Measurements from ENCODE around the gene KIF1A.

KIF1A gene

DNA sequence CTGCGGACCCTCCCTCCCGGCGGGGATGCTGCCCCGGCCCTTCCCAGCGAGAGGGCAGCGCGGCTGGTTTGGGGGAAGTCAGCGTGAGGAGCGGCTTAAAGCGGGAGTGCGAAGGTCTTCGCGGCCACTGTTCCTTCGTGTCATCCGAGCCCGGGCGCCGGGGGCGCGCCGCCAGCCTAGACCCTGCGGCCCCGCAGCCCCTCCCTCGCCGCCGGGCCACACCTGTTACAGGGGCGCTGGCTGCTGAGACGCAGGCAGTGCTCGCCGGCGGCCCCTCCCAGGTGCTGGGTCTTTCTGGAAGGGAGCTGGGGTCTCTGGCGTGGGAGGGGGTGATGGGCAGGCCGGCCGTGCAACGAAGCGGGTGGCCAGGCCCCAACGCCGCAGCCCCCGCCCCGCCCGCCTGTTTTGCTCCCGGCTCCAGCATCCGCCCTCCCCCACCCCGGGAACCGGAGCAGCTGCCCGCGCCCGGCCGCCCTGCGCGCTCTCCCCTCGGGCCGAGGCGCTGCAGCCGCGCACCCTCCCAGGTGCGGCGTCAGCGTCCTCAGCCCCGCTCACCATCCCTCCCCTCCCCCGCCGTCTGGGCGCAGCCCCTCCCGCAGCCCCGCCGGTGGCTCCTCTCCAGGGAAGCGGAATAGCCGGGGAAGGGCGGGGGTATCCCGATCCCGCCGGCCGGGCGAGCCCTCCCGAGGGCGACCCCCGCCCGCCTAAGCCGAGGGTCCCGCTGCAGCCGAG lies 727 bp downstream of the KIF1A start:
- DNase-seq = no peak

DNA sequence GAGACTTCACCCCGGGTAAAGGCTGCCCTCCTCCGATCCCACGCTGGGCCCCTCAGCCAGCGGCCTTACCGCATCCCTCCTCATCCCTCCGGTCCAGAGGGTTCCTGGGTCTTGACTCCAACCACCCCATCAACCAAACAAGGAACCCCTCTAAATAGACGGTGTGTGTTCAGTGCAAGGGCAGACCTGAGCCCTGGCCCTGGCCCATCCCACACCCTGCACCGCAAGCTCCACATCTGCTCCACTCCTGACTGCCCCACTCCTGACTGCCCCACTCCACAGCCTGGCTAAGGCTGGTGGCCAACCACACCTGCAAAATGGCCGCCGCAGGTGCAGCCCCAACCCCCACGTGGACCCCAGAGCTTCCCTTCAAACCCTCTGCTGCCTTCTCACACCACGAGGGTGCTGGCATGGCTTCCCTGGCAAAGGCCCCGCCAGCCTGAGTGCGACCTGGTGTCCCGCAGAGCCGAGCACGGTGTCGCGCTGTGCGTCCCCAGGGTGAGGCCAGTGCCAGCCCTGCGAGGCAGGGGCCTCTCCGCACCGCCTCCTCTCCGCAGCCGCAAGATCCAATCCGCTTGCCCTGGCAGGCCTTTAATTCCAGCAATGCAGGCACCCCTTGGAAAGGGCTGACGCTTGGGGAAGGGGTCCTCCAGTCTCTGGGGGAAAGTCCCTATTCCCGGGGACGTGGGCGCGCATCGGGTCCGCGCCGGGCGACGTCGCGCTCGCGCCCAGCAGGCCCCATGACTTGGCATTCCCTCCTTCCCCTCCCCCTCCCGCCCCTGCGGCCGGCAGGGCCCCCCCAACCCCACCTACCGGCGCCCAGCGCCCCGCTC lies 1.5 kb downstream of the KIF1A start:
- DNase-seq = no peak

DNA sequence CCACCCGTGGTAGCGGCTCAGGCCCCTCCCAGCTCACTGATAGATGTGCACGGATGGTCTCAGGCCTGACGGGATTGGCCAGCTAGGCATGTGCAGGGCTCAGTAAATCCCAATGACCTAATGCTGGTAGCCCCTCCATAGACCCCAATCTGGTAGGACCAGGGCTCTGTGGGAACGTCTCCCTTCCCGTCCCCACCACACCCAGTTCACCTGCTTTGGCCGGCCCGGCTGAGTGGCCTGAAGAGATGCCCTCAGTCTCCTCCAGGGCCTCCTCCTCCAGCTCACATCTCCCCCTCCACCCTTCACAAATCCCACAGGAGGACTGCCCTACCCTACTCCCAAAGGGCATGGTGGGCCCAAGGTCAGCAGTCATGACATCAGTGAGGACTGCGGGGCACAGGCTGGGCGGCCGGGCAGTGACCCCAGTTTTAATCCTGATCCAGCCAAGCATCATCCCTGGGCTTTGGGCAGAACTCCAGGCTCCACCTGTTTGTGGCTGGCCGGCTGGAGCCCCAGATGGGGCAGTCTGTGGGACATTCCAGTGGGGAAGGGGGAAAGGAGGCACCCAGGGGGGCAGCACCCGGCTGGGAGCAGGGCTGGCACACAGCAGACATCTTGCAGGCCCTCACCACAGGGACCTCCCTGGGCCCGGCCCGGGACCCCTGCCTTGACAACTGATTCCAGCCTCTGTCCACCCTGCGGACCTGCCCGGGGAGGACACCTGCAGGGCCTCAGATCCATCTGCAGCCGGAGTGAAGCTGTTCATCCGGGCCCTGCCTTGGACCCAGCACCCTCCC lies 2.3 kb downstream of the KIF1A start:
- DNase-seq = no peak

DNA sequence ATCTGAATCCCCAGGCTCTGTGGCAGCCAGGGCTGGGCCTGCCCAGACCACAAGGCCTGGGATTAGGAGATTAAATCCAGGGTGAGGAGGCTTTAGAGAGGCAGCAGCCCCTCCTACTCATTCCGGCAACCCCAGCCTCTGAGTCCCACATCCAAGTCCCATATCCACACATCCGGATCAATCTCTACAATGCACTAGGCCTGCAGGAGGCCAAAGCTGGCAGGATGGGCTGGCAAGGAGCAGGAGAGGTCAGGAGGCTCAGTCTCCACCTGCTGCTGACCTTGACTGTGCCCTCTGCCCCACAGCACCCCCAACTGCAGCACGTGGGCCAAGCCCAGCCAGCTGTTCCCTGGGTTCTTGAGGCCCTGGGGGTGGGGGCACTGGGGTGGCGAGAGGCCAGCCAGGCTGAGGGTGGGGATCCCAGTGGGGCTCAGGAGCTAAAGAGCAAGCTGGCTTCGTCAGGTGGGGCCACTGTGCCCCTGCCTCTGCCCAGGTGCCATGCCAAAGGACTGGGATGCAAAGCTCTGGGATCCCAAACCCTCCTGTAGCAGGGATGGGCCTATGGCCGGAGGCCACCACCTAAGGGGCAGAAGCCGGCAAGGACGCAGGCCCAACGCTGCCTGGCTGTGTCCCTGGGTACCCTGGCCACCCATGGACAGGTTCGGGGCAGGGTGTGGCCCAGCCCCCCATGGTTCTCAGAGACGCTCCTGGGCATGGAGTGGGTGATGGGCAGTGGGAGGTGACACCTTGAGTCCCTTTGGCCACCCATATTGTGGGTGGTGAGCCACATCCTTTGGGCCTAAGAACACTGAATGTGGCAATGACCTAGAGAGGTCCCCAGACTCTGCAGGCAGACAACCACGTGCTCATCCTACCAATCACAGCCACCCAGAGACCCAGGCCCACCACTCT lies 3.2 kb downstream of the KIF1A start:
- no peak for DNase-seq

DNA sequence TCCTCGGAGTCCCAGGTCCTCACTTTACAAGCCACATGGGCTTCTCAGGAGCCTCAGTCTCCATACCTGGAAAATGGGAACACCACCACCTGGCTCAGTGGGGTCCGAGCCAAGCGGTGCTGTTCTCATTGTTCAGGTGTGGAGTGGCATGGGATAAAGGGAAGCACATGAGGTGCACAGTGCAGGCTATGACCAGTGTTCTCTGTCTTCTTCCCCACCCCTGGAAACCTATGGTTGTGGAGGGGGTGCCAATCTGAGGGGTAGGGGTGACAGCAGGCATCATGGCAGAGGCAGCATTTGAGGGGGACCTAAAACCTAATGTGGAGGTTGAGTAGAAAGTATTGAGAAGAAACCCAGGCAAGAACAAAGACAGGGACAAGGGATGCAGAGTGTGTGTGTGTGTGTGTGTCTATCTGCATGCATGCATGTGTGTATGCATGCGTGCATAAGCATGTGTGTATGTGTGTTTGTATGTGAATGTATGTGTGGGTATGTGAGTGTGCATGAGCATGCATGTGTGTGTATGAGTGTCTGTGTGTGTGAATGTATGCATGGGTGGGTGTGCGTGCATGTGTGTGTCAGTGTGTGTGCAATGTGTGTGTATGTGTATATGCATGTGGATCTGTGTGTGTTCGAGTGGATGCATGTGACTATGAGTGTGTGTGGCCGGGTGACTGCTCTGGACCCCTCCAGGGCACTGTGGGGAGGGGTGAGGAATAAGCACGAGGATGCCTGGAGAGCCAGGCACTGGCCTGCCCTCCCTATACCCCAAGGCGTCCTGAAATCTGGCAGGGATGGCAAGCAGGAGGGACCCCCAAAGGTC lies 4.0 kb downstream of the KIF1A start:
- DNase-seq = no peak

DNA sequence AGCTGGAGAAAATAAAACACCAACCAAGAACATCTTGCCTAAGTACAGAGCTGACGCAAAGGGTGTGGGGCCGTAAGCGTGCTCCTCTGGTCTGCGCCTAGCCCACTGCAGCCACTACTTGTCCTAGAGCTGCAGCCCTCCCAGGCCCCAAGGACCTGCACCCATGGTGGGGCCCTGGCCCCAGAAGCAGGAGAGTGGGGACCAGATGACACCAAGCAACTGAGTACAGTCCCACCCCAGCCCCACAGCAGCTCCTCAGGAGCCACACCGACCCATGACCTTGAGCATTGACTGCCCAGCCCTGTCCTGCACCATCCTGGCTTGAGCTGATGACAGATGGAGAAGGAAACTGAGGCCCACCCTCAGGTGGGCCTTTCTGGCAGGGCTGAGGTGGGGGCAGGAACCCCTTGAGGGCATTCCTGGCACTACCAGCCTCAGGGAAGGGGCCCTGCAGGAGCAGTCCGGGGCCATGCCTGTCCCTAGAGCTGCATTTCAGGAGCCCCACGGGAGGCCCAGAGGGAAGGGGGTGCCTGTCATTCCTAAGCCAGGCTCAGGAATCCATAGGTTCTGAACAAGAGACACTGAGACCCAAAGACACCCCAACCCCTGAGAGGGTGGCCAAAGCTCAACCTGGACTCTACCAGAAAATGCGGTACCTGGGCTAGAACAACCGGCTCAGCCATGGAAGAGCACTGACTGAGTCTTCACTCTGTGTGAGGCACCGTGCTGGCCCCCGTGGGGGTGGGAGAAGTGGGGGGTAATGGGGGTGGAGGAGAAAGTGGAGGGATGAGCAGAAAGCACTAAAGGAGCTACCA lies 4.9 kb downstream of the KIF1A start:
- no peak for DNase-seq

DNA sequence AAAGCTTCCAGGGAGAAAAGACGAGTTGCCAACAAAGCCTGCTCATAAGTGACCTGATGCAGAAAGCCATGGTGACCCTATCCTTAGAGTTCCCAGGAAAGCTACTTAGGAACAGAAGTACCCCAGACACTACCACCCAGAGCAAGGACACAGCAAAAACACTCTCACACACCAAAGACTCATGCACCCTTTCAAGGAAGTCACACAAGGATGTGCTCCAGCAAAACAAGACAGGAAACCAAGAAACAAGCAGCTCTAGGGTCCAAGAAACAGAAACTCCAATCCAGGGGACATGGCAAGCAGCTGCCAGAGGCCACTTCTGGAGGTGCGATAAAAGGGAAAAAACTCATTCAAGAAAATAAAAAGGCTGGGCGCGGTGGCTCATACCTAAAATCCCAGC lies 5.7 kb downstream of the KIF1A start:
- DNase-seq = no peak

DNA sequence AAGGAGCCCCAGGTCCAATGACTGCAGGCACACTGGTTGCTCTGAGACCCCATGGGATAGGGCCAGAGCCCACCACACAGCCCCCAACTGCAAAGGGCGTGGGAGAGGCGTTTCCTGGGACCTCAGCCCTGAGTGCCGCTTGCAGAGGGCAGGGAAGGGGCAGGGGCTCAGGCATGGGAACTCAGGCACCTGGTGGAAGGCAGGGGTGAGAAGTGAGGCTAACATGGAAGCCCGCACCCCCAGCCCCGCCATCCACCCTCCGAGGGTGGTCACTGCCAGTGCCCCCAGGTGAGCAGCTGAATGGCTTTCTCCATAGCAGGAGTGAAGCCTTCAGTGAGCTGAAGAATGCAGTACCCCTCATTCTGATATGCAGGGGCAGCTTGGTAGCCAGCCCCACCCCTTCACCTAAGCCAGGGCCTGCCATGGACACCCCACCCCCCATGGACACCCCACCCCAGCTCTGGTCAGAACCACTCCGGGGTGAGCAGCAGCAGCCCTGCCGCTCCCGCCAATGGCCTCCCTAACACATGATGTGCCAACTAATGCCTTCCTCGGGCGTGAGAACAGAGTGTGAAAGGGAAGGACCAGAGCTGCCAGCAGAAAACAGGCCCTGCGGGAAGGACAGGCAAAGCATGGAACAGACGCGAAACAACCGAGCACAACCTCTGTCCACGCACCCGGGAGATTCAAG lies 6.6 kb downstream of the KIF1A start:
- DNase-seq = no peak

DNA sequence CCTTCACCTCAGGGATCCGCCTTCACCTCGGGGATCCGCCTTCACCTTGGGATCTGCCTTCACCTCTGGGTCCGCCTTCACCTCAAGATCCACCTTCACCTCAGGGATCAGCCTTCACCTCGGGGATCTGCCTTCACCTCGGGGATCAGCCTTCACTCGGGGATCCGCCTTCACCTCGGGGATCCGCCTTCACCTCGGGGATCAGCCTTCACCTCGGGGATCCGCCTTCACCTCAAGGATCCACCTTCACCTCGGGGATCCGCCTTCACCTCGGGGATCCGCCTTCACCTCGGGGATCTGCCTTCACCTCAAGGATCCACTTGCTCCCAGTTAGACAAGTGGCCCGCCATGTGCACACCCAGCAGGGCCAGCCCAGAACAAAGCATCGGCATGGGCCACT lies 7.3 kb downstream of the KIF1A start:
- DNase-seq = no peak

DNA sequence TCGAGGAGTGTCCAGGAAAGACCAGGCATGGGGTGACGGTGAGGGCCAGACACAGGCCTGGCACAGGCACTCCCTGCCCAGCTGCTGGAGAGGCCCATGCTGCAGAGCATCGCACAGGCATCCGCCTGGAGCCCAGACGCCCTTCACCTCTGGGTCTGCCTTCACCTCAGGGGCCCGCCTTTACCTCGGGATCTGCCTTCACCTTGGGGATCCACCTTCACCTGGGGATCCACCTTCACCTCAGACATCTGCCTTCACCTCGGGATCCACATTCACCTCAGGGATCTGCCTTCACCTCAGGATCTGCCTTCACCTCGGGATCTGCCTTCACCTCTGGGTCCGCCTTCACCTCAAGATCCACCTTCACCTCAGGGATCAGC lies 7.7 kb downstream of the KIF1A start:
- no peak for DNase-seq

DNA sequence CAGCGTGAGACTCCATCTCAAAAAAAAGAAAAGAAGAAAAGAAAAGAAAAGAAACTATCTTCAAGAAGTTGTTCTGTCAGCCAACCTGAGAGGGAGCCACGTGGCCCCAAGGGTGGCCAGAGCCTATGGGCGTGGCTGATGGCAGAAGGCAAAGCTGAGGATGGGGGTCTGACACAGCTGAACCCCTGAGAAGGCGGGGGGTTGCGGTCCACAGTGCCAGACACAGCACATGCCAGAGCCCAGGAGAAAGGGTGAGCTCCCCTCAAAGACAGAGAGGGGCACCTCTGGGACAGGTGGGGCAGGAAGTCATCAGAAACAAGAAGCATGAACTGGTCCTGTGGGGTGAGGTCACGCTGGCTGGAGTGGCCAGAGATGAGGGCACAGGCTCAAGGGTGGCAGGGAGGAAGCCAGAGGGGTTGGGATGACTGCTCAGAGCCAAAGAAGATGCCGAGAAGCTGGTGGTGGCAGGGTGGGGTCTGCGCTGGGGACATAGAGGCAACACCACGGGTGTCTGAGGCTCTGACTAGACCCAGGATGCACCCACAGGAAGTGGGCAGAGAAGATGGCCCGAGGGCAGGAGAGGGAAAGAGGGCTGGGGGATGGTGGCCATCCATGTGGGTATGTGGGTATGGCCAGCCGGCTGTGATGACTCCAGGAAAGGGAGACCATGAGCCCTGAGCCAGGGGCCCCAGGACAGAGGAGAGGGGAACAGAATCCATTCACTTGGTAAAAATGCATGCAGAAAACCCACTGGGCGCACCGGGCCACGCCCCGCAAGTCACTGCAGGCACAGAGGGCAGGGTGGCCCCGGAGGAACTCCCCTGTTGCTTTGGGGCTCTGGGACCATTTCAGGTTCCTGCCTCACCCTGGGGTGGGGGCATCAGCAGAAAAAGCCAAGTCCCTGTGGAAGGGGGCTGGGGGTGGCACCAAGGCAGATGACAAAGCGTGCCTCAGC lies 8.4 kb downstream of the KIF1A start:
- no peak for DNase-seq

DNA sequence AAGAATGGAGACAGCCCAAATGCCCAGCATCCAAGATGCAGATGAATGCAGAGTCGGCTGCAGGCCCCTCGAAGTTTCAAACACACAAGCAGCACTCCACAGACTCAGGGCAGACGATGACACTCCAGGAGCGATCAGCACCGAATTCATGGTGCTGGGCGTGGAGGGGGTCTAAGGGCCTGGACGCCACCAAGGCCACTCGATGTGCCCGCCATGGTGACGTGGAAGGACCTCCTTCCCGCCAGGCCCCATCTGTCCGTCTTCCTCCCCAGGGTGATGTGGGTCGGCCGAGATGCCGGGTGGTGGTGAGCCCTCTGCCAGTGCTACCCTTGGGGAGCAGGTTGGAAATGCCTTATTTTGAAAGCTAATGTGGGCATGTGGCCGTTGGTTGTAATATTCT lies 9.4 kb downstream of the KIF1A start:
- no peak for DNase-seq

DNA sequence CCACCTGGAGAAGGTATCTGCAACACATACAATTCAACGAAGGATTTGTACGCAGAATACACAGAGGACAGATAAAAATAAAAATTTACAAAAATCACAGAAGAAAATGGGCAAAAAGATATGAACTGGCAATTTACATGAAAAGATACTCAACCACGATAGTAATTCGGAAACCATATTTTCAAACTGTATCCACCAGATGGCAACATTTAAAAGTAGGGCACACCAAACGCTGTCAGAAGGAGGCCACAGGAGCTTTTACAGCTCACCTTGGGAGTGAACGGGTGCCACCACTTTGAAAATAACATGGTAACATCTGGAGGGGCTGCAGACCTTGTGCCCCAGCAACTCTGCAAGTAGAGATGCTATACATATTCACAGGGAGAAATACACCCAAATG lies 9.8 kb downstream of the KIF1A start:
- no peak for DNase-seq

DNA sequence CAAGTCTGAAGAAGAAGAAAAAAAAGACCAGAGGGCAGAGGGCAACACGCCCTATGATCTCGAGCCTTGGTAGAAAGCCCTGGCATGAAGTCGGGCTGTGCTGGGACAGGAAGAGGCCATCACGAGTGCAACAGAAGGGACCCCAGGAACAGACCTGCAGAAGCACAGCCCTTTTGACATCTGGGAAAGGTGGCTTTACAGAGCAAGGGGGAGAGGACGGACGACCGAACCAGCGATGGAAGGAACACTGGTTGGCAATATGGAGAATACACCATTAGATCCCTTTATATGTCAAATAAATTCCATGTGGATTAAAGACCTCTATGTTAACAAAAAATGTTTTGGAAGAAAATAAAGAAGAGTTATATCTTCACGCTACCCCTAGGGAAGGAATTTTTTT lies 10.7 kb downstream of the KIF1A start:
- no peak for DNase-seq

DNA sequence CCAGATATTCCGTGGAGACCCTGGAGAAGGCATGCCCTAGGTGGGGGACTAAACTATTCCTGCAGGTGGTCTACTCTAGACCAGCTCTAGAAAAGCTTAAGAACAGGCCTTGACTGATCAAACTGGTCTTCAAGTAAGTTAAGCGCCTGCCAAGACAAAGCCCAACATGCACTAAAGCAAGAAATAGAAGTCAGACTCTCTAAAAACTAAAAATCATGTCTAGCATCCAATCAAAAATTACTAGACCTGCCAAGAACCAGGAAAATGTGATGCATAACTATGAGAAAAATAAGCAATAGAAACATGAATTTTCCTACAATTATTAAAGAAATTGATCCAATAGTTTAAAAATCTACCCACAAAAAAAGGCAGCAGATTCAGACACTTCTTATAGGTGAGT lies 13.6 kb downstream of the KIF1A start:
- DNase-seq = no peak

DNA sequence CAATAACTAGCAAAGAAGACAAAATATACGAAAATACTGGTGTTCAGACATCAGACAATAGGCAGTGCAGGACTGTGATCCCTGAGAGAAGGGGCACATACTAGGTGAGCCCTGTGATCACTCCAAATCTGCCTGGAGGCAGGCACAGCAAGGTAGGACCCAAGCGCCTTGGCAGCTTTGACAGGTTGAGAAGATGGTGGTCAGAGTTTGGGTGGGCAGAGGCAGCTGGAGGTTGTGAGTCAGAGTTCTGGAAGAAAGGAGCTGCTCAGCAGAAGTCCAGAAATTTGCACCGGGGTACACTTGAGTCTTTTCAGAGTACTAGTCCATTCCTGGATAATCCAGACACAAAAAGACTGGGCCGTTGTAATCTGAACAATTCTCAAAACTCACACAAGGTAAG lies 14.0 kb downstream of the KIF1A start:
- DNase-seq = no peak

DNA sequence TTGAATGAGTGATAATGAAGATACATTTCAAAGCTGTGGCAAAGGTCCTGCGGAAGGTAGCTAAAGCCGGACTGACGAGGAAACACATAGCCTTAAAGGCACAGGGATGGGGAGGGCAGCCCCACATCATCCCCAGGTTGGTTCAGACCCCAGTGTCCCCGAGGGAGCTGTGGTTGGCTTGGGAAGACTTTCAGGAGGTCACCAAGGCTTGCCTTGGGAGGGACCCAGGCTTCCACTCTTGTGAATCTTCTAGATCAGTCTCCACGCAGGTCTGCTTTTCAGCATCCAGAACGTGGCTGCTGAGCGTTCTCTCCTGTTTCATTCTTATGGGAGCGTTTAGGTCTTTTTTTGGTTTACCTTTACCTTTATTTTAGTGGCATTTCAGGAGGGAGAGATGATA lies 16.8 kb downstream of the KIF1A start:
- no peak for DNase-seq

DNA sequence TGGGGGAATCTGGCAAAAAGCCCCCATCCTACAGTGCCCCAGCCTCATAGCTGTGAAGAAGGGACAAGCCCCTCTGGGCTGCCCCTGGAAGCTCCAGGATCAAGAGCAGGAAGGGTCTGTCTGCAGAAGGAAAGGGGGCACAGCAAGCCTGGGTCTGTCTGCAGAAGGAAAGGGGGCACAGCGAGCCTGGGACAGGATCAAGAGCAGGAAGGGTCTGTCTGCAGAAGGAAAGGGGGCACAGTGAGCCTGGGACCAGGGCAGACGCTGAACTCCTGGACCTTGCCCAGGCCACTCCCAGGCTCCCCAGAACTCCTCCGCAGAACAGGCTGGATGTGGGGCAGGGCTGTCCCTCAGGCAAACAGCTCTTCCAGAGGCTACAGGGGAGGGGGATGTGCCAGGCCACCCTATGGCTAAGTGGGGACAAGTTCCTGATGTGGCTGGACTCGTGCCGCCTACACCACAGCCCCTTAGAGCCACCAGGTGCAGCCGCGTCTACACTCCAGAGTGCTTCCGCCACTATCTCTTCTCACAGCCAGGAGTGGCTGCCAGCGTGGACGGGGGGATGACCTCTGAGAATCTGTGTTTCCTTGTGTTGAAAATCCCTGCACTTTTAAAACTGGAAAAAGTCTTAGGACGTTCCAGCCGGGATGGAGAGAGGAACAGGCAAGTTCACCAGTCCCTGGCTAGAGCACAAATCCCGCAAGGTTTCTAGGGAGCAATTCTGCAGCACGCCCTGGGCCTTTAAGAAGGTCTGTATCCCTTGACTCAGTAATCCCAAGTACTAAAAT lies 20.8 kb downstream of the KIF1A start:
- DNase-seq = no peak
